Mesothelial cell of epicardium (in vitro differentiated cells): ENCODE results near the gene GAL3ST2. TPM values are rescaled to one million over a fixed set of nuclear protein-coding genes. Genes with fewer than 3 reads are reported as not detected.

ENCODE experiments used
- DNase-seq, 2 experiments: peaks; one replicate each; pipeline ENCODE4 v3.0.0; 2021; ENCODE audit warnings: low spot score in 2 of 2; ENCODE audit not compliant: unreplicated experiment in 2 of 2
- H3K27ac Mint-ChIP-seq: 2 replicates; pipeline ENCODE4 v1.8.0; 2021; ENCODE audit warnings: mixed read lengths
- H3K27me3 Mint-ChIP-seq: 2 replicates; pipeline ENCODE4 v1.8.0; 2021; ENCODE audit warnings: low read depth, mixed read lengths
- H3K36me3 Mint-ChIP-seq: 2 replicates; pipeline ENCODE4 v1.8.0; 2021; ENCODE audit warnings: mixed read lengths
- H3K4me1 Mint-ChIP-seq: 2 replicates; pipeline ENCODE4 v1.8.0; 2021; ENCODE audit warnings: mixed read lengths
- H3K4me3 Mint-ChIP-seq: 2 replicates; pipeline ENCODE4 v1.8.0; 2021; ENCODE audit warnings: mild to moderate bottlenecking, moderate library complexity, mixed read lengths
- H3K9me3 Mint-ChIP-seq: 2 replicates; pipeline ENCODE4 v1.8.0; 2021; ENCODE audit warnings: mixed read lengths
- CTCF ChIP-seq: fragments of 200-600 bp; sonication (generic); IDR thresholded peaks from one replicate; pipeline ENCODE4 v1.5.0; 2021; ENCODE audit warnings: antibody characterized with exemption; ENCODE audit not compliant: unreplicated experiment
- total RNA-seq: library from RNA; stranded (reverse); gene quantifications from 3 replicates; pipeline ENCODE4 v1.2.1, GENCODE V29; 2021

Gene GAL3ST2
- total RNA-seq, 1 donor from 2014 or later, result 1.1 TPM

- no peak for TF ChIP-seq CTCF
These were observed 33.9 kb downstream of the GAL3ST2 start for GRCh38 chr2:241810307-241811200.

GRCh38 chr2:241811201-241811951, 34.8 kb downstream of the GAL3ST2 start:
- H3K4me3 Mint-ChIP-seq, result no peak overlapping the region
- H3K9me3 Mint-ChIP-seq, result no peaks in the 10 kb centered on the region
- H3K36me3 Mint-ChIP-seq, result no peaks in the 10 kb centered on the region
- DNase-seq, result no peak
- no peak for TF ChIP-seq CTCF
- peaks cover 3% of the 10 kb centered on the region for H3K27me3 Mint-ChIP-seq
- peaks cover 7% of the 10 kb centered on the region for H3K4me1 Mint-ChIP-seq
- no peak overlapping the region for H3K27ac Mint-ChIP-seq

More at GRCh38 chr2:241810307-241811200, 33.9 kb downstream of the GAL3ST2 start:
- Mint-ChIP-seq H3K36me3 (no peaks in the 10 kb centered on the region), H3K4me3 (no peak overlapping the region), H3K9me3 (no peaks in the 10 kb centered on the region), H3K4me1 (peaks cover 7% of the 10 kb centered on the region), H3K27ac (no peak overlapping the region), H3K27me3 (peaks cover 3% of the 10 kb centered on the region)
- no peak for DNase-seq

- Mint-ChIP-seq H3K27me3 (peaks cover 3% of the 10 kb centered on the region), H3K4me1 (peaks cover 7% of the 10 kb centered on the region), H3K9me3 (no peaks in the 10 kb centered on the region), H3K36me3 (no peaks in the 10 kb centered on the region), H3K4me3 (no peak overlapping the region), H3K27ac (no peak overlapping the region)
- DNase-seq, result no peak
- TF ChIP-seq CTCF, result no peak
These were observed 35.5 kb downstream of the GAL3ST2 start for GRCh38 chr2:241811952-241812729.

- Mint-ChIP-seq H3K36me3 (no peaks in the 10 kb centered on the region), H3K27ac (no peak overlapping the region), H3K27me3 (peaks cover 5% of the 10 kb centered on the region), H3K9me3 (no peaks in the 10 kb centered on the region), H3K4me1 (peaks cover 6% of the 10 kb centered on the region), H3K4me3 (no peak overlapping the region)
- peak in 1 of 2 experiments; percentile 38 for DNase-seq
- no peak for TF ChIP-seq CTCF
These were observed 36.4 kb downstream of the GAL3ST2 start for GRCh38 chr2:241812730-241813643.
